ENCODE data around the gene GRIK3.
"Not testable (repeated sequence)": the region's sequence is repeated elsewhere in the genome, so short reads cannot be mapped to it uniquely, and the experiment has no call there.

GRIK3 gene

DNA sequence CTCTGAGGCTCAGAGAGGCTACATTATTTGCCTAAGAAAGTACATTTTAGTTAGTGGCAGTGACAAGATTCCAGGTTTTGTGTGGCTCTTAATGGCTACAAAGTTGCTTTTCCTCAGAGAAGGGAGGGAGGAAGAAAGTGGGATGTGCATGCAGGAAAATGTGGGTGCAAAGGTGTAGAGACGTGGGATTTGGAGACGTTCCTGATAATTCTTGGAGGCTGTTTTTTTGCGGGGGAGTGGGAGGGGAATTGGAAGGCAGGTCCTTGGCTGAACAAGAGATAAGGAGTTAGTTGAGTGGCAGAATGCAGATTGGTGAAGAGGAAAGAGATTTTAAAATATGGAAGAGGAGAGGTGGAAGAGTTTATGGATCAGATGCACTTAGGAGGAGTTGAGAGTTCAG is 258.1 kb downstream of the GRIK3 start:
- DNase-seq = no peak

DNA sequence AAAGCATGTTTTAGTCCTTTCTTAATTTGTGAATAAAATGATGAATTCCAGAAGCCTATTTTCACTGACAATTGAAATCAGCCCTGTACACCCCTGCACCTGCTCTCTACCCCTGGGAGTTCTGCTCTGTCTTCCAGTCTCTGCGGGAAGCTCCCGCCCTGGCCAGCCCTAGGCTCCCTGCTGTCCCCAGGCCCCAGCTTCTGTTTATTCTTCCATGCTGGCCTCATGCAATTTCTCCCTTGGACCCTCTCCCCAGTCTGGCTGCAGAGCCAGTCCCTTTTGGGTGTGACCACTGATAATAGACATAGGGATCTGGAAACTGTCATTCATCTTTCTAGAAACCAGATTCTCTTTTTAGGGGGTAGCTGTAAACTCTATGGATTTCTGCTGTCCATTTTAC is 258.6 kb downstream of the GRIK3 start:
- no peak for DNase-seq

DNA sequence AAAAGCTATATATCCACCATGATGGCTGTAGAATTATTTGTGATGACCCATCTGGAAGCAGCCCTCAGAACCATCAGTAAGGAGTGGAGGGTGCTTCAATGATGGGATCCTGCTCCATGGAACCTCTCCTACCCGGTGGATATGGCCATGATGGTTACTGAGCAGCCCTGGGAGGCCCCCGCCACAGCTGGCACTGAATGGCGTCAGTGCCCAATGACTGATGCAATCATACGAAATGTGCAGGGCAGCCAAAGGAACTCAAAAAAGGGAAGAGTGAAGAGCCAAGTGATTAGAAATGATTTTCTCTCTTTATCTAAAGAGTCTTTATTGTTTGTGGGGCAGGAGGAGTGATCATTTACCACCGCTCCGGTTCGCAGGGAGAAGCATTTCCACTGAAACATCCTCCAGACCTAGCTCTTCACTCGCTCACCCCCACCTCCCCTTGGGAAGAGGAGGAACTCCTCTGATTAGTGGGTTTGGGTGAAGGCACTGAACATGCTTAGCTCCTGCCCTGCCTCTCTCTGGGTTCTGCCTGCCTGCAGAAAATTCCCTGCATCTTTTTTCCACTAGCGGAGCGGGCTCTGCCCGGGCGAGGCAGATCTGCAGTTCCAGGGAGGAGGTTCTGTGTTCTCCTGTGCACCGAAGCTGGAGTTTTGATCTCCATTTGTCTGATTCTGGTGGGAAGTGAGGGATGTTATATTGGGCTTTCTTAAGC is 260.3 kb downstream of the GRIK3 start:
- no peak for DNase-seq

DNA sequence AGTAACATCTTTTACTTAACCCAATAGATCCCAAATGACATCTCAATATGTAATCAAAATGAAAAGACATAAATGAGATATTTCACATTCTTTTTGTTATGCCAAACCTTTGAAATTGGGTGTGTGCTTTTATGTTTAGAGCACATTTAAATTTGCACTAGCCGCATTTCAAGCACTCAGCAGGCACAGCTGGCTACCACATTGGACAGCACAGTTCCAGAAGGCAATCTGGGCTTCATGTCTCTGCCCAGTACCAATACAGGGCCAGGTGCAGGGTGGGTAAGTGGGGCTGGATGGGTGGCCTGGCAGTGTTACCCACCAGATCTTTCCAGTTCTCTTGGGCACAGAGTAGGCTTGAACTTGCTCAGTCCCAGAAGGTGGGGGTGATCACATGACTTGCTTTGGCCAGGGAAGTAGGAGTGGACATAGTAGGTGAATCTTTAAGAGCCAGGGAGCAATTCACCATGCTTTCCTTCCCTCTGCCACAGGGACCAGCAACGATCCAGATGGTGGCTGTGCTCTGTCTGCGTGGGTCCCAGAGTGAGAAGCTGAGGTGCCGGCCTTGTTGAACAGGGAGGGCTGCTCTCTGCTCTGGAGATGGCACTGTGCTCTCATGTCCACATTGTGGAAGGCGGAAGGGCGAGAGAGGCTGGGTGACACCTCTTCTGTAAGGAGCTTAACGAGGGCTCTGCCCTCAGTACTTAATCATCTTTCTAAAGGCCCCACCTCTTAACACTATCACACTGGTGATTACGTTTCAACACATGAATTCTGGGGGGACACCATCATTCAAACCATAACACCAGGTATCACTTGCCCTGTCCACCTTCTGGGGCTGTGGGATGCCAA is 261.4 kb downstream of the GRIK3 start:
- DNase-seq = no peak

GRCh38 chr1:36771660-36772284 is 262.5 kb downstream of the GRIK3 start:
- DNase-seq = no peak

GRCh38 chr1:36771240-36771639 is 263.1 kb downstream of the GRIK3 start:
- DNase-seq = no peak

DNA sequence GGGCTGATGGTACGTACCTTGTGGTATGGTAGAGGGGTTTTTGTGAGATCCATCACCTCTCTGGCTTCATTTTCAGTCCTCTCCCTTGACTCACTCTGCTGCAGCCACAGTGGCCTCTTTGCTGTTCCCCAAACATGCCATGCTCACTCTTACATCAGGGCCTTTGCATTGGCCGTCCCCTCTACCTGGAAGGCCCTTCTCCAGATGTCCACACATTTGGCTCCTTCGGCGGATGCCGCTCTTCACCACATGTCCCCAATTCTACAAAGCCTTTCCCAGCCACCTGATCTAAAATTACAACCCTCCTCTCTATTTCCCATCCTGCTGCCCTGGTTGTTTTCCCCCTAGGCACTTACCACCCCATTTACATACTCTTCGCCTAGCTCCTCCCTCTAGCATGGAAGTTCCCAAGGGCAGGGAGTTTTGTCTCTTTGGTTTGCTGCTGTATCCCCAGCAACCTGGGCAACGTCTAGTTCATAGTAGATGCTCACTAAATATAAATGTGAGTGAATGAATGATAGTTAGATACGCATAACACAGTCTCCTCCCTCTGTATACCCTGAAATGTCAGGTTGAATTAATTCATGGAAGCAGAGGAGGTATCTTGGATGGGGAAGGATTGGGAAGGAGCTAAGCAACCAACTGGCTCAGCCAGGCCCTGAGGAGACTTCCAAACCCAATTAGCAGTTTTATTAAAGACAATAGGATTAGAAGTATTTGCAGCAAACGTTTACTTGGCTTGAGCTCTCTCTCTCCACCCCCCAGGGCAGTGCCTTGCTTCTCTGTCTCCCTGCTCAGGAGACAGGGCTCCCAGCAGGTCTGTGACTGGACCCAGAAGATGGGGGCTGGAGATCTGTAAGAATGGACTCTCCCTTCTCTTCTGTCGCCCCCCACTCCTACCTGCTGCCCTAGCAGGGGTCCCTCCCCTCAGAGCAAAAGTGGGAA is 264.2 kb downstream of the GRIK3 start:
- no peak for DNase-seq

DNA sequence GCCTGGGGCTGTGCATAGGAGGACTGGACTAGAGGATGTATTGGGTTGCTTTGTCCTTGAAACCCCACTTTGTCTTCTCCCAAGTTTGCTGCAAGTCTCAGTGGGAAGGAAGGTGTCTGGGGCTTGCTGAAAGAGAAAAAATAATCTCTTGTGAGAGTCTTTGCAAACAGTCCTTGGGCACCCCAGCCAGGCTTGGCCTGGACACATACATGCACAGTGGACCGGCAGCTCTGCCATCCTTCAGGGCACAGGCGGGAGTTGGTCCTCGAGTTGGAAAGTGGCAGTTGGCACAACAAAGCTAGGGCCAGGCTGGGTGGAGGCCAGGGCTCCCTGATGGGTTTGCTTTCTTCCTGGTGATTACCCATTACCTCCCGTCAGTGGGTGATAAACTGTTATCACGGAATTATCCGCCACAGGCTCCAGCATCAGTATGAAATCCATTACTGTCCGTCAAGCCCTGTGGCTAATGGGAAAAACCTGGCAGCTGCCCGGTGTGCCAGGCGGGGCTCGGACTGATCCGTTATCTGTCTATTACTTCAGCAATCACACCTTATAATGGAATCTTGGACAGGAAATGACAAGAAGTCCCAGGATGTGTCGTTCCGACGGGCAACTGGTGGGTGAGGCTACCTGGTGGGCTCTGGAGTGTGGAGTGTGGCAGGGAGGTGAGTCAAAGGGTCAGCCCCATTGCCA is 265.7 kb downstream of the GRIK3 start:
- DNase-seq = no peak

- DNase-seq = not testable (repeated sequence)
These were observed 266.9 kb downstream of the GRIK3 start for GRCh38 chr1:36767429-36767828.

GRCh38 chr1:36766481-36766880 is 267.8 kb downstream of the GRIK3 start:
- no peak for DNase-seq

- no peak for DNase-seq
These were observed 268.5 kb downstream of the GRIK3 start for GRCh38 chr1:36765785-36766300.

DNA sequence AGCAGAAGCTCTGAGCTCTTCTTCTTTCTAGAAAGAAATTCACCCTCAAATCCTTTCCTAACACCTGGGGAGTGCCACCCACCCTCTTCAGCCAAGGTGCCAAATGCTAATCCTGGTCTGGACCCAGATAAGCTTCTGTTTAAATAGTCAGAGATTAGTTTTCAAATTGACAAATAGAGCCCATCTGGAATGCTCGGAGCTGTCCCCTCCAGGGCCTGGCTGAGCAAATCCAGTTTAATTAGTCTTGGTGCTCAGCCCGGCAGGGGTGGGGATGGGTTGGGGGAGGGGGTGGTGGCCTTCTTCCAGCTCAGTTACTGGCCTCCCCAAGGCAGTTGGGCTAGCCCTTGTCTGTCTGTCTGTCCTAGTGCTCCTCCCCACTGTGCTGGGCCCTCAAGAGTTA is 269.5 kb downstream of the GRIK3 start:
- DNase-seq = no peak

- DNase-seq = no peak
These were observed 270.5 kb downstream of the GRIK3 start for GRCh38 chr1:36763771-36764170.

GRCh38 chr1:36762174-36762573 is 272.1 kb downstream of the GRIK3 start:
- DNase-seq = no peak

DNA sequence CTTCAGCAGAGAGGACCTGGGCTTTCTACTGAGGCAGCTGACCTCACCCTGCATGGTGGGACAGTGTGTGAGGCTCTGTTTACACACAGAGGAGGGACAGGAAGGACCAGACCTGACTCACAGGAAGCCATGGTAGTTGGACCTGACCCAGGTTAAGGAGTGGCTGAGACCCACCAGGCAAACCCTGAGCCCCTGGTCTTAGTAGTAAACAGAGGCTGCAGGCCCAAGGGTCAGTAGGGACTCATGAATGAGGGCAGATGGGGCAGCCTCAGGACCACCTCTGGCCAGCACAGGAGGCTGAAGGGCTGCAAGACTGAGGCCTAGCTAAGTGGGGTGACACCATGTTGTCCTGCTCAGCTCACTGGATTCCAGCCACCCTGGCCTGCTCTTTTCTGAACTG is 273.2 kb downstream of the GRIK3 start:
- no peak for DNase-seq

GRCh38 chr1:36760081-36760480 is 274.2 kb downstream of the GRIK3 start:
- no peak for DNase-seq

DNA sequence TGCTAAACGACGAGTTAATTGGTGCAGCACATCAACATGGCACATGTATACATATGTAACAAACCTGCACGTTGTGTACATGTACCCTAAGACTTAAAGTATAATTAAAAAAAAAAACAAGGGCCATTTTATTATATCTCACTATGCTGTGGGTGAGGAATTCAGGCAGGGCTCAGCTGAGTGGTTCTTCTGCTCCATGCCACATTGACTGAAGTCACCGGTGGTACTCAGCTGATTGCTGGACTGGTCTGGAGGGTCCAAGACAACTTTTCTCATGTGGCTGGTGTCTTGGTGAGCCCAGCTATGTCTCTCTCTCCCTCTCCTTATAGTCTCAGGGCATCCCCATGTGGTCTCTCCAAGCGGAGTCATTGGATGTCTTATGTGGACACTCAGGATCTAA is 275.0 kb downstream of the GRIK3 start:
- no peak for DNase-seq

- no peak for DNase-seq
These were observed 278.7 kb downstream of the GRIK3 start for GRCh38 chr1:36755303-36756230.

DNA sequence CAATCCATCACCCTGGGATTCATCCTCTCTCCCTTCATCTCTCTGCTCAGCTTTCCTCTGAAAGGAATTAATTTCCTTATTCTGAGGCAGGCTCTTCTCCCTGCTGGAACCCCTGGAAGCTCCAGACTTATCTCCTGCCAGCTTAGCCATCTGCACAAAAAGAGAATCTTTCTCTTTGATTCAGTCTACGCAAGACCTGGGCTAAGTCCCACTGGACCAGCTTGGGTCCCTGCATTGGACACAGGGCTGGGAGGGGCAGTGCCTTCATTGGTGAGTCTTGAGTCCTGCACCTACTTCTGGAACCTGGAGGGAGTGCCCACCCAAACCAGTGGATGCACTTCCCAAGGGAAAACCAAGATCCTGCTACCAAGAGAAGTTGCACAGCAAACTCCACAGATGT is 279.9 kb downstream of the GRIK3 start:
- no peak for DNase-seq

GRCh38 chr1:36753451-36753850 is 280.9 kb downstream of the GRIK3 start:
- no peak for DNase-seq

DNA sequence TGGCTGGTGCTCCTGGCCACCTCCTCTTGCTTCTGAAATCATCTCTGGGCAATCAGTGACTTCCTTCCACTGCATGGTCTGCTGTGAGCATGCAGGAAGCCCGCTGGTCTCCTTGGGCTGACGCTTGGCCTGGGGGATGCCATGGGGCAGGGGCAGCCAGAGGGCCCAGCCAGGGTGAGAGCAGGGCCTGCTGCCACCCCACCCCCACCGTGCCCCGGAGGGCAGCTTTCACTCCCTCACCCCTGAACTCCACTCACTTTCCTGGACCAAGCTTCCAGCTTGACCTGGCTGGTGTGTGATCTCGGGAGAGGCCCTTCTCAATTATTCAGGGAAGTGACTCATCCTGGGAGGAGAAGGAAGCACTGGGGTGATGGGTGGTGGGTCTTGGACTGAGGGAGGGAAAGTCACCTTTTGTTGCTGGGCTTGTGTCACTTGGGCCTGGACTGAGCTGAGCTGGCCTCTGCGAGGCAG is 281.4 kb downstream of the GRIK3 start:
- DNase-seq = no peak
